Keratinocyte (primary cell): Measurements from ENCODE around the gene ERRFI1. TPM values are rescaled to one million over a fixed set of nuclear protein-coding genes. Genes with fewer than 3 reads are reported as not detected.

ENCODE experiments used
- DNase-seq: peaks from one replicate; pipeline ENCODE4 v3.0.0-alpha.2; 2011; ENCODE audit warnings: low read depth, missing footprints, low spot score
- FAIRE-seq: peaks from 2 replicates; lab custom pipeline; 2011; peaks lifted over from hg19 to GRCh38; lab: Jason Lieb, UNC
- H2AFZ ChIP-seq: 2 replicates; pipeline ENCODE4 v1.6.0; 2012; ENCODE audit warnings: low read length, control low read depth, inconsistent platforms; ENCODE audit not compliant: control insufficient read depth
- H3K27ac ChIP-seq: 2 replicates; pipeline ENCODE4 v1.5.1; 2011; ENCODE audit warnings: low read length; ENCODE audit not compliant: control insufficient read depth, insufficient read depth
- H3K27me3 ChIP-seq: 3 replicates; pipeline ENCODE4 v1.6.0; 2011; ENCODE audit warnings: low read length; ENCODE audit not compliant: control insufficient read depth, insufficient read depth; ENCODE audit errors: extremely low read depth
- H3K36me3 ChIP-seq, 2 experiments: 2 replicates in 1 of 2; 3 replicates in 1 of 2; pipeline ENCODE4 v1.5.1; 2011; ENCODE audit warnings: low read length in 2 of 2, mild to moderate bottlenecking in 1 of 2; ENCODE audit not compliant: control insufficient read depth in 2 of 2, insufficient read depth in 2 of 2; ENCODE audit errors: extremely low read depth in 1 of 2
- H3K4me1 ChIP-seq: 3 replicates; pipeline ENCODE4 v1.5.1; 2011; ENCODE audit warnings: low read length; ENCODE audit not compliant: control insufficient read depth, insufficient read depth; ENCODE audit errors: extremely low read depth
- H3K4me2 ChIP-seq: 3 replicates; pipeline ENCODE4 v1.6.0; 2011; ENCODE audit warnings: low read depth, low read length; ENCODE audit not compliant: control insufficient read depth, insufficient read depth; ENCODE audit errors: extremely low read depth
- H3K4me3 ChIP-seq, 3 experiments: fragments of 200-600 bp in 1 of 3; sonication (generic) in 1 of 3; 2 replicates in 2 of 3; 3 replicates in 1 of 3; pipeline ENCODE4 v1.5.1; 2011 to 2016; ENCODE audit warnings: low read length in 3 of 3, mild to moderate bottlenecking in 3 of 3, control low read depth in 2 of 3, inconsistent platforms in 1 of 3, low read depth in 1 of 3, mixed read lengths in 1 of 3, mixed run types in 1 of 3, moderate library complexity in 1 of 3; ENCODE audit not compliant: control insufficient read depth in 2 of 3, insufficient read depth in 2 of 3; ENCODE audit errors: extremely low read depth in 1 of 3
- H3K79me2 ChIP-seq: 2 replicates; pipeline ENCODE4 v1.6.0; 2012; ENCODE audit warnings: low read length; ENCODE audit not compliant: control insufficient read depth, insufficient read depth
- H3K9ac ChIP-seq: 3 replicates; pipeline ENCODE4 v1.6.0; 2011; ENCODE audit warnings: low read length; ENCODE audit not compliant: control insufficient read depth, insufficient read depth; ENCODE audit errors: extremely low read depth
- H3K9me1 ChIP-seq: 3 replicates; pipeline ENCODE4 v1.6.0; 2011; ENCODE audit warnings: low read length; ENCODE audit not compliant: control insufficient read depth, insufficient read depth; ENCODE audit errors: extremely low read depth
- H3K9me3 ChIP-seq: 2 replicates; pipeline ENCODE4 v1.5.1; 2012; ENCODE audit warnings: low read depth, low read length; ENCODE audit not compliant: control insufficient read depth
- H4K20me1 ChIP-seq: 3 replicates; pipeline ENCODE4 v1.6.0; 2011; ENCODE audit warnings: low read length; ENCODE audit not compliant: control insufficient read depth, insufficient read depth; ENCODE audit errors: extremely low read depth
- EZH2 ChIP-seq: IDR thresholded peaks from one replicate; pipeline ENCODE4 v1.6.1; 2012; ENCODE audit warnings: inconsistent platforms, mild to moderate bottlenecking, low read length, moderate library complexity
- dilution Hi-C: fragments of 300-500 bp; cut with MboI; formaldehyde crosslinking; loops from one replicate; pipeline ENCODE4 v1.7.0; 2020; ENCODE audit warnings: low sequenced_read_pairs; ENCODE audit not compliant: extremely low pct_ligation_motif_present
- polyA plus RNA-seq, 5 experiments: library from polyadenylated mRNA; depleted of rRNA in 3 of 5; stranded (reverse) in 3 of 5; stranded (forward) in 1 of 5; unstranded in 1 of 5; fragments of >200 nt; gene quantifications; 1 replicate in 1 of 5; 2 replicates in 3 of 5; 3 replicates in 1 of 5; pipeline versions ENCODE4 v1.2.1 to v1.2.3, GENCODE V29; 2011 to 2012; ENCODE audit warnings: missing spikeins in 2 of 5, low read depth in 1 of 5, low replicate concordance in 1 of 5
- TF ChIP-seq, protein P1 (sequence below), 3 experiments: IDR thresholded peaks in 1 of 3; conservative IDR thresholded peaks in 1 of 3; optimal IDR thresholded peaks in 1 of 3; 2 replicates in 2 of 3; 3 replicates in 1 of 3; pipeline versions ENCODE3 to v1.5.1; 2011; ENCODE audit warnings: low read length in 3 of 3, mild to moderate bottlenecking in 3 of 3, moderate library complexity in 2 of 3, control low read depth in 1 of 3, inconsistent platforms in 1 of 3; ENCODE audit not compliant: insufficient read depth in 2 of 3; ENCODE audit errors: extremely low read depth in 1 of 3

ERRFI1 gene
- polyA plus RNA-seq, 1 donor (not counting 4 experiments of a cell fraction or from before 2014, with no cell fraction given), result 130 TPM

DNA sequence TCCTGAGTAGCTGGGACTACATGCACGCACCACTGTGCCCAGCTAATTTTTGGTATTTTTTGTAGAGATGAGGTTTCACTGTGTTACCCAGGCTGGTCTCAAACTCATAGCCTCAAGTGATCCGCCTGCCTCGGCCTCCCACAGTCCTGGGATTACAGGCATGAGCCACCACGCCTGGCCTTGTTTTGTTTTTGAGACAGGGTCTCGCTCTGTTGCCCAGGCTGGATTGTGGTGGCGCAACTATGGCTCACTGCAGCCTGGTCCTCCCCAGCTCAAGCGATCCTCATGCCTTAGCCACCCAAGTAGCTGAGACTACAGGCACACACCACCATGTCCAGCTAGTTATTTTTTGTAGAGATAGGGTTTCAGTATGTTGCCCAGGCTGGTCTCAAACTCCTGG is 38.6 kb downstream of the ERRFI1 start:
- Histone ChIP-seq H3K79me2 (peaks cover 8% of the 10 kb centered on the region), H2AFZ (no peak overlapping the region), H3K9ac (no peak overlapping the region), H3K36me3 (peaks cover 32% of the 10 kb centered on the region in 2 experiments), H4K20me1 (no peaks in the 10 kb centered on the region), H3K4me2 (no peak overlapping the region), H3K4me1 (peaks cover 13% of the 10 kb centered on the region), H3K9me3 (no peaks in the 10 kb centered on the region), H3K9me1 (no peaks in the 10 kb centered on the region), H3K27me3 (no peaks in the 10 kb centered on the region), H3K27ac (no peak overlapping the region), H3K4me3 (no peak overlapping the region)
- FAIRE-seq, result no peak
- TF ChIP-seq EZH2, result no peak
- TF ChIP-seq, protein P1, sequence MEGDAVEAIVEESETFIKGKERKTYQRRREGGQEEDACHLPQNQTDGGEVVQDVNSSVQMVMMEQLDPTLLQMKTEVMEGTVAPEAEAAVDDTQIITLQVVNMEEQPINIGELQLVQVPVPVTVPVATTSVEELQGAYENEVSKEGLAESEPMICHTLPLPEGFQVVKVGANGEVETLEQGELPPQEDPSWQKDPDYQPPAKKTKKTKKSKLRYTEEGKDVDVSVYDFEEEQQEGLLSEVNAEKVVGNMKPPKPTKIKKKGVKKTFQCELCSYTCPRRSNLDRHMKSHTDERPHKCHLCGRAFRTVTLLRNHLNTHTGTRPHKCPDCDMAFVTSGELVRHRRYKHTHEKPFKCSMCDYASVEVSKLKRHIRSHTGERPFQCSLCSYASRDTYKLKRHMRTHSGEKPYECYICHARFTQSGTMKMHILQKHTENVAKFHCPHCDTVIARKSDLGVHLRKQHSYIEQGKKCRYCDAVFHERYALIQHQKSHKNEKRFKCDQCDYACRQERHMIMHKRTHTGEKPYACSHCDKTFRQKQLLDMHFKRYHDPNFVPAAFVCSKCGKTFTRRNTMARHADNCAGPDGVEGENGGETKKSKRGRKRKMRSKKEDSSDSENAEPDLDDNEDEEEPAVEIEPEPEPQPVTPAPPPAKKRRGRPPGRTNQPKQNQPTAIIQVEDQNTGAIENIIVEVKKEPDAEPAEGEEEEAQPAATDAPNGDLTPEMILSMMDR (optimal IDR thresholded peaks at IDR 0.05 in 1 of 3, IDR thresholded peaks at IDR 0.05 in 1 of 3, conservative IDR thresholded peaks at IDR 0.05 in 1 of 3; ENCODE audit: extremely low read depth in 1 of 3, insufficient read depth in 2 of 3, low read length in 3 of 3), result no peak
- dilution Hi-C loops, result no loop called here
- no peak for DNase-seq

DNA sequence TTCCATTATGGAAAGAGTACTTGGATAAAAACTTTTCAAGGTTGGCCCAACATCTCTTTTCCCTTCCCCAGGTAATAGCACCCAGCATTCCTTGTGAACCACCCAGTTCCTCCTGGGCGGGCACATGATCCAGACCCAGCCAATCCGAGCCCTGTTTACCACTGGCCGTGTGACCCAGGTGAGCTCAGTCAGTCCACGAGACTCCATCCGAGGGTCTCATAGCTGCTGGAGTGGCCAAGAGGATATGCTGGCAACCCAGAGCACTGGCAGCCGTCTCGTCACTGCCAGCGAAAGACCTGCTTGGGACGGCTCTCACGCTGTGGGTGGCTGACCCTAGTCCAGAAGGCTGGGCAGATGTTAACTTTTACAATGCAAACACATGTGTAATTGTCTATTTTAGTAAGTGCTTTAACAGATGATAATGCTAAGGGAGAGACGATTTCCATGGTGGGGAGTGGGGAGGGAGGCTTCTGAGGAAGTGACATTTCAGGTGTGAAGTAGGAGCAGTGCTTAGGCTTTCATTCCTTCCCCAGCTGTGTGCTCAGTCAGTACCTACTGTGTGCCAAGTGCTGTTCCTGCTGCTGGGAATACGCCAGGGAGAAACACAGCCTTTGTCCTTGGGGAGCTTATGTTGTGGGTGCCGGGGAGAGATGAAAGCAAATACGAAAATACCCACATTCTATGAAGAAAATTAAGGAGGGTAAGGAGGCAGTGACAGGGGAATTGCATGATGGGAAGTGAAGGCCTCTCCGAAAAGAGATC is 40.1 kb downstream of the ERRFI1 start:
- Histone ChIP-seq H3K4me1 (peaks cover 16% of the 10 kb centered on the region), H3K9ac (no peak overlapping the region), H3K4me2 (no peak overlapping the region), H3K79me2 (peaks cover 8% of the 10 kb centered on the region), H3K27ac (no peak overlapping the region), H3K9me1 (no peaks in the 10 kb centered on the region), H3K4me3 (no peak overlapping the region), H2AFZ (no peak overlapping the region), H4K20me1 (no peaks in the 10 kb centered on the region), H3K9me3 (no peaks in the 10 kb centered on the region), H3K27me3 (no peaks in the 10 kb centered on the region), H3K36me3 (peaks cover 34 to 41% of the 10 kb centered on the region in 2 experiments)
- TF ChIP-seq, protein P1 (optimal IDR thresholded peaks at IDR 0.05 in 1 of 3, IDR thresholded peaks at IDR 0.05 in 1 of 3, conservative IDR thresholded peaks at IDR 0.05 in 1 of 3; ENCODE audit: extremely low read depth in 1 of 3, insufficient read depth in 2 of 3, low read length in 3 of 3), result no peak
- TF ChIP-seq EZH2, result no peak
- FAIRE-seq (no peak), DNase-seq (no peak)
- dilution Hi-C loops, result no loop called here
